Measurements from ENCODE around the gene PUSL1.
A peak's percentile ranks its signal among the peaks of the same experiment; 100 is the strongest.

PUSL1 gene

DNA sequence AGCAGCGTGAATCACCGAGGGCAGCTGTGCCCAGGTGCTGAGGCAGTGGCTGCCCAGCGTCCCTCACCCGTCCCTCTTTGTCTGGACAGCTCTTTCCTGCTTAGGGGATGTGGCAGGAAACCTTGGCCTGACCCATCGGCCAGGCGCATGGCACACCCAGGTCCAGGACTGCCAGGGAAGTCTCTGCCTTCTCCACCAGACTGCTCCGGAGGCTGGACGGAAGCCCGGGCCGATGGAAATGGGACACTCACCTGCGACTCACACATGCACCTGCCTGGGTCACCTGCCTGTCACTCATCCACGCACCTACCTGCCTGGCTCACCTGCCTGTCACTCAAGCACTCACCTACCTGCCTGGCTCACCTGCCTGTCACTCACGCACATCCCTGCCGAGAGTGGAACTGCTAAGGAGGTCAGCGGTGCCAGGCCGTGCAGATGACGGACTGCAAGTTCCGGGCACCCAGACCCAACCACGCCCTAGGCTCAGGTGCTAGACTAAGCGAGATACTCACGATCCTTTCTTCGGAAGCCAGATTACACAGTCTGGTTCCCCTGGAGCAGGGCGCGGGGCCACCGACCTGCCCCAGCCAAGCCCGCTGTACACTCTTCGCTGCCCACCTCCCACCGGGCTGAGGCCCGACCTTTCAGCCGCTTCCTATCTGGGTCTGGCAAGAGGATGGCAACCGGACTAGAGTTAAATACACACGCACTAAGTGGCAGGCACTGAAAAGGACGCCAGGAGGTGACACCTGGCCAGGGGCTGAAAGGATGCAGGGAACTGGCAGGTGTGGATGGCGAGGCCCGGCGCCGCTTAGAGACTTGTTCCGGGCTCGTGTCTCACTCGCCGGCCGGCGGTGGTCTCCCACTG, 35.8 kb upstream of the PUSL1 start:
- TF ChIP-seq, protein P1, sequence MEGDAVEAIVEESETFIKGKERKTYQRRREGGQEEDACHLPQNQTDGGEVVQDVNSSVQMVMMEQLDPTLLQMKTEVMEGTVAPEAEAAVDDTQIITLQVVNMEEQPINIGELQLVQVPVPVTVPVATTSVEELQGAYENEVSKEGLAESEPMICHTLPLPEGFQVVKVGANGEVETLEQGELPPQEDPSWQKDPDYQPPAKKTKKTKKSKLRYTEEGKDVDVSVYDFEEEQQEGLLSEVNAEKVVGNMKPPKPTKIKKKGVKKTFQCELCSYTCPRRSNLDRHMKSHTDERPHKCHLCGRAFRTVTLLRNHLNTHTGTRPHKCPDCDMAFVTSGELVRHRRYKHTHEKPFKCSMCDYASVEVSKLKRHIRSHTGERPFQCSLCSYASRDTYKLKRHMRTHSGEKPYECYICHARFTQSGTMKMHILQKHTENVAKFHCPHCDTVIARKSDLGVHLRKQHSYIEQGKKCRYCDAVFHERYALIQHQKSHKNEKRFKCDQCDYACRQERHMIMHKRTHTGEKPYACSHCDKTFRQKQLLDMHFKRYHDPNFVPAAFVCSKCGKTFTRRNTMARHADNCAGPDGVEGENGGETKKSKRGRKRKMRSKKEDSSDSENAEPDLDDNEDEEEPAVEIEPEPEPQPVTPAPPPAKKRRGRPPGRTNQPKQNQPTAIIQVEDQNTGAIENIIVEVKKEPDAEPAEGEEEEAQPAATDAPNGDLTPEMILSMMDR (IDR thresholded peaks at IDR 0.05; ENCODE audit: low read depth, low read length, missing control alignments): no peak
- peak overlapping the region; percentile 99 for H3K4me3 ChIP-seq (ENCODE audit: low read depth, low read length)
- no peak for DNase-seq (ENCODE audit: low read depth)

DNA sequence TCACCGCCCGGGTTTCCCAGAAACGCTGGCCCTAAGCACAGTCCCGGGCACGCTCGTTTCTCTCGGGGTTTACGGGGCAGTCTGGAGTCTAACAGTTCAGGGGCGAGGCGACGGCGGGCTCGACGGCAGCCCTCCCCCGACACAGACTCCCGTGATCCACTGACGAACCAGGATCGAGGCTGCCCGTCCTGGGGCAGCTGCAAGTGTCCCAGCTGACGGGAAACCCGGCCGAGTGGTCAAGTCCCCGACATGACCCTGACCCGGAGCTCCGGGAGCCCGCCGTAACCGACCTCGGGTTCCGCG, 35.2 kb upstream of the PUSL1 start:
- no peak for DNase-seq (ENCODE audit: low read depth)
- H3K4me3 ChIP-seq (ENCODE audit: low read depth, low read length): peak overlapping the region; percentile 99
- TF ChIP-seq, protein P1 (IDR thresholded peaks at IDR 0.05; ENCODE audit: low read depth, low read length, missing control alignments): no peak

DNA sequence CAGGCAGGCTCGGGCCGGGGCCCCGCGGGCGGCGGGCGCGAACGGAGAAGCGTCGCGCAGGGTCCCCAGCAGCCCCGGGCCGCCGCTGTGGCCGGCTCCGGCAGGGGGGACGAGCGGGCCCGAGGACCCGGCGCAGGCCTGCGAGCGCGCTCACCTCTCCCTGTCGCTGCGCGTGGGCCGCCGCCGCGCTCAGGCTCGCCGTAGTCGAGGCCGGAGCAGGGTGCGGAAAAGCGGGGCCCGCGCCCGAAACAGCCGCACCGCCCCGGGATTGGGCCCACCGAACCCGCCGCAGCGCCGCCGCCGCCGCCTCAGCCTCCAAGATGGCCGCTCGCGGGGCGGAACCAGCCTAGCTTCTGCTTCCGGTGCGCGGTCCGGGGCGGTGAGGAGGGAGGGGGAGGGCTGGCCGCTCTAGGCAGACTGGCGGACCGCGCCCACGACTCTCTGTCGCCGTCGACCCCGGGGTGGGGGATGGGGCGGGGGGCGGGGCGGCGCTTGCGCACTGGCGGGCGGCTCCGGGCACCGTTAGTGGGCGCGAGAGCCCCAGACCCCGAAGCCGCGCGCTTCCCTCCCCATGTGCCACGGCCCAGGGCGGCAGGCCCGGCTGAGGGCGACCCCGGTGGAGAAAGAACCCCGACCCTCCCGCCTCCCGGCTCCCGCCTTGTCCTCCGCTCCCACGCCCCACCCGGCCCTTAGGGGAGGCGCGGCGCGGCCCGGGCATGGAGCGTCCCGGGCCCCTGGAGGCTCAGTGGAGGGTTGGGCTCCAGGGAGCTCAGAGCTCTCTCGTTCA, 34.7 kb upstream of the PUSL1 start, which contains the start of gene UBE2J2:
Gene UBE2J2, minus strand, starts transcription at position 343 of the 787 bp plus-strand sequence. CDS start 5,862 bp downstream, outside the sequence.
- peak within 1 kb of the TSS; percentile 99 for H3K4me3 ChIP-seq (ENCODE audit: low read depth, low read length)
- TF ChIP-seq, protein P1 (IDR thresholded peaks at IDR 0.05; ENCODE audit: low read depth, low read length, missing control alignments): no peak
- peak; percentile 70 for DNase-seq (ENCODE audit: low read depth)

DNA sequence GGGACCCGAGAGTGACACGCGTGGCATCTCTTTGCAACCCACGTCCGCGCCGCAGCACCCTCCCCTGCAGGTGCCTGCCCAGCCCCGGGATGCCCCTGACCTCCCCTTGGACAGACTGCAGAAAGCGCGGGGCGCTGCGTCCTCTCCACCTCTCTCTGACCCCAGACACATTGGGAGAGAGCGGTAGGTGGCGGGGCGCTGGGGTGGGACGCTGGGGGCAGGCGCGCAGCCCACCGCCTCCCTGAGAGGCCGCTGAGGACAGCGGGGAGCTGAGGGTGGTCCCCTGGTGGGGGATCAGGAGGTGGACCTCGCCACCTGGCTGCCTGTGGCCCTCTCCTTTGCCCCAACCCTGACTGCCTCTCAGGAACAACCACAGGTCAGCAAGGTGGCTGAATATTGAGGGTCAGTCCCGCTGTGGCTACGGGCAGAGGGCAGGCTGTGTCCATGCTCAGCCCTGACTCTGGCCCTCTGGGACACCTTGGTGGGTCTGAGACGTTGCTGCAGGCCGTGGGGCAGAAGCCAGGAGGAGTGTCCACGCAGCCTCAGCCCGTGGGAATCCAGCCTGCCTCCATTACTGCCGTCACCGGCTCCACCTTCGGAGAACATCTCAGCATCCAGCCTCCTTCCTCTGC, 34.0 kb upstream of the PUSL1 start:
- peak overlapping the region; percentile 75 for H3K4me3 ChIP-seq (ENCODE audit: low read depth, low read length)
- DNase-seq (ENCODE audit: low read depth): no peak
- TF ChIP-seq, protein P1 (IDR thresholded peaks at IDR 0.05; ENCODE audit: low read depth, low read length, missing control alignments): no peak

DNA sequence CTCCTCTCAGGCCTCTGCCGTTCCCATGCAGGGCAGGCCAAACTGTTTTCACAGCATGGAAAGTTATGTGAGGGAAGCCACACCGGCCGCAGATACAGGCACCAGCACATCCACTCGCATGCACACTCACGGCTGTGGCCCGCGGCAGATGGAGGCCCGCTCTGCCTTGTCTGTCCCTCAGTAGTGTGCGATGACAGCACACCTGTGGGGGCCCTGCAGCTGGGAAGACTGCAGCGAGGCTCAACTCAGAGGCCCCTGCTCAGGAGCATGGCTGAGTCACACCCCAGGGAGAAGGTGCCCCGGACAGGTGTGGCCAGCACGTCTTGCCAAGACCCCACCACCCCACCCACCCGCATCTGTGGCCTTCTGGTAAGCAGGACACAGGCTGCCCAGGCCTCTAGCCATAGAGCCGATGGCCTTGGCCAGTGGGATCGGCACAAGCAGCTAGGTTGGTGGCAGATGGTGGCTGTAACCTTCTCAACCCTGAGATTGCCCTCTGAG, 33.4 kb upstream of the PUSL1 start:
- no peak overlapping the region for H3K4me3 ChIP-seq (ENCODE audit: low read depth, low read length)
- no peak for DNase-seq (ENCODE audit: low read depth)
- TF ChIP-seq, protein P1 (IDR thresholded peaks at IDR 0.05; ENCODE audit: low read depth, low read length, missing control alignments): no peak

DNA sequence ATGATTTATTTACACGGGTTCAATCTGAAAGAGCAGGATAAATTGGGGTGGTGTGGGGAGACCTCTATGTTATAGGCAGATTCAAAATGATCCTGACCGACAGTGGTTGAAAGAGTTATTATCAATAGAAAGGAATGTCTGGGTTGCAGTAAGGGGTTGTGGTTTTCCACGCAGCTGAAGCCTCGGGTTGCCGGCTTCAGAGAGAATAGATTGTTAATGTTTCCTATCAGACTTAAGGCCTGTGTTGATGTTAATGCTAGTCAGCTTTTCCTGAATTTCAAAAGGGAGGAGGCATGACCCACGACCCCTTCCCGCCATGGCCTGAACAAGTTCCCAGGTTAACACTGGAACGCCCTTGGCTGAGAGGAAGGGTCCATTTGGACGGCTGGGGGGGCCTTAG, 32.6 kb upstream of the PUSL1 start:
- DNase-seq (ENCODE audit: low read depth): no peak
- TF ChIP-seq, protein P1 (IDR thresholded peaks at IDR 0.05; ENCODE audit: low read depth, low read length, missing control alignments): no peak
- no peak overlapping the region for H3K4me3 ChIP-seq (ENCODE audit: low read depth, low read length)

Data from GM12864 (cell line).